Stimulated activated CD4-positive, alpha-beta T cell treated with anti-CD3 and anti-CD28 coated beads, TNF-alpha, amount 100 ng/mL, for 1 hour (primary cell): ENCODE data around the gene RABL2B.
"Not testable (repeated sequence)": the region's sequence is repeated elsewhere in the genome, so short reads cannot be mapped to it uniquely, and the experiment has no call there.

Experiments
- DNase-seq, 3 donors: peaks; one replicate each; pipeline ENCODE4 v3.0.0-alpha.2; 2020; ENCODE audit warnings: low read depth in 3 of 3, low spot score in 1 of 3

RABL2B gene

GRCh38 chr22:50783033-50783879, at the start of gene RABL2B:
Gene RABL2B (minus strand): TSS chr22:50783636. CDS start chr22:50782294, 1,342 bp downstream.
- DNase-seq, result peak; percentile 63 to 84 (median 84)

GRCh38 chr22:50786936-50787335, 3.5 kb upstream of the RABL2B start:
- DNase-seq, result not testable (repeated sequence)

GRCh38 chr22:50785289-50785688, 1.9 kb upstream of the RABL2B start:
- not testable (repeated sequence) for DNase-seq

GRCh38 chr22:50783880-50784276, 442 bp upstream of the RABL2B start:
- peak in 1 of 3 donors; percentile 5 for DNase-seq

- DNase-seq, result not testable (repeated sequence)
Observed at GRCh38 chr22:50782253-50782652, 1.2 kb downstream of the RABL2B start.

GRCh38 chr22:50780244-50780643, 3.2 kb downstream of the RABL2B start:
- not testable (repeated sequence) for DNase-seq

- DNase-seq, result not testable (repeated sequence)
Observed at GRCh38 chr22:50777631-50778030, 5.8 kb downstream of the RABL2B start.

- not testable (repeated sequence) for DNase-seq
Observed at GRCh38 chr22:50775132-50775531, 8.3 kb downstream of the RABL2B start.

GRCh38 chr22:50764288-50764687, 19.1 kb downstream of the RABL2B start:
- DNase-seq, result not testable (repeated sequence)

GRCh38 chr22:50761829-50762228, 21.6 kb downstream of the RABL2B start:
- not testable (repeated sequence) for DNase-seq

GRCh38 chr22:50759597-50760341, 23.7 kb downstream of the RABL2B start:
- not testable (repeated sequence) for DNase-seq

- DNase-seq, result peak; percentile 8 to 31 (median 26)
Observed at GRCh38 chr22:50756949-50757491, 26.4 kb downstream of the RABL2B start.

GRCh38 chr22:50756406-50756805, 27.0 kb downstream of the RABL2B start:
- DNase-seq, result not testable (repeated sequence)

- DNase-seq, result not testable (repeated sequence)
Observed at GRCh38 chr22:50755251-50755650, 28.2 kb downstream of the RABL2B start.

- not testable (repeated sequence) for DNase-seq
Observed at GRCh38 chr22:50749302-50750074, 33.9 kb downstream of the RABL2B start.

- not testable (repeated sequence) for DNase-seq
Observed at GRCh38 chr22:50748630-50749029, 34.8 kb downstream of the RABL2B start.

GRCh38 chr22:50747521-50747920, 35.9 kb downstream of the RABL2B start:
- not testable (repeated sequence) for DNase-seq

GRCh38 chr22:50744424-50744823, 39.0 kb downstream of the RABL2B start:
- not testable (repeated sequence) for DNase-seq

- not testable (repeated sequence) for DNase-seq
Observed at GRCh38 chr22:50740714-50741113, 42.7 kb downstream of the RABL2B start.

- DNase-seq, result no peak
Observed at GRCh38 chr22:50739894-50740293, 43.5 kb downstream of the RABL2B start.

GRCh38 chr22:50739279-50739691, 44.2 kb downstream of the RABL2B start:
- DNase-seq, result no peak
